ENCODE measurements around the gene EPSTI1.
"Not testable (repeated sequence)": the region's sequence is repeated elsewhere in the genome, so short reads cannot be mapped to it uniquely, and the experiment has no call there.

The EPSTI1 gene

GRCh38 chr13:43005460-43006236, 13.6 kb upstream of the EPSTI1 start:
- DNase-seq: no peak

- no peak for DNase-seq
These were observed 11.7 kb upstream of the EPSTI1 start for GRCh38 chr13:43003729-43004128.

- DNase-seq: no peak
These were observed 11.0 kb upstream of the EPSTI1 start for GRCh38 chr13:43003010-43003409.

- DNase-seq: no peak
These were observed 10.0 kb upstream of the EPSTI1 start for GRCh38 chr13:43002021-43002420.

GRCh38 chr13:43000676-43001075, 8.6 kb upstream of the EPSTI1 start:
- no peak for DNase-seq

- DNase-seq: no peak
These were observed 7.5 kb upstream of the EPSTI1 start for GRCh38 chr13:42999491-42999890.

GRCh38 chr13:42997381-42997780, 5.3 kb upstream of the EPSTI1 start:
- DNase-seq: peak; percentile 43

- DNase-seq: peak; percentile 78
These were observed 4.5 kb upstream of the EPSTI1 start for GRCh38 chr13:42996584-42996983.

- DNase-seq: no peak
These were observed 2.8 kb upstream of the EPSTI1 start for GRCh38 chr13:42994878-42995277.

- no peak for DNase-seq
These were observed 702 bp upstream of the EPSTI1 start for GRCh38 chr13:42992764-42993122.

- not testable (repeated sequence) for DNase-seq
These were observed 676 bp downstream of the EPSTI1 start for GRCh38 chr13:42991233-42991897.

GRCh38 chr13:42990291-42991232, 1.5 kb downstream of the EPSTI1 start:
- peak; percentile 18 for DNase-seq

GRCh38 chr13:42986176-42986574, 5.9 kb downstream of the EPSTI1 start:
- DNase-seq: no peak

GRCh38 chr13:42985312-42986175, 6.5 kb downstream of the EPSTI1 start:
- DNase-seq: no peak

- no peak for DNase-seq
These were observed 7.3 kb downstream of the EPSTI1 start for GRCh38 chr13:42984691-42985090.

GRCh38 chr13:42984026-42984425, 8.0 kb downstream of the EPSTI1 start:
- no peak for DNase-seq

- no peak for DNase-seq
These were observed 10.2 kb downstream of the EPSTI1 start for GRCh38 chr13:42981853-42982252.

- DNase-seq: no peak
These were observed 10.7 kb downstream of the EPSTI1 start for GRCh38 chr13:42981317-42981716.

GRCh38 chr13:42977219-42977659, 14.8 kb downstream of the EPSTI1 start:
- DNase-seq: no peak

GRCh38 chr13:42976066-42976465, 16.0 kb downstream of the EPSTI1 start:
- DNase-seq: no peak

- DNase-seq: no peak
These were observed 18.5 kb downstream of the EPSTI1 start for GRCh38 chr13:42973581-42973980.

GRCh38 chr13:42971691-42972347, 20.2 kb downstream of the EPSTI1 start:
- DNase-seq: no peak
